ENCODE results near the gene ACOT7.
"Not testable (repeated sequence)": the region's sequence is repeated elsewhere in the genome, so short reads cannot be mapped to it uniquely, and the experiment has no call there.

DNA sequence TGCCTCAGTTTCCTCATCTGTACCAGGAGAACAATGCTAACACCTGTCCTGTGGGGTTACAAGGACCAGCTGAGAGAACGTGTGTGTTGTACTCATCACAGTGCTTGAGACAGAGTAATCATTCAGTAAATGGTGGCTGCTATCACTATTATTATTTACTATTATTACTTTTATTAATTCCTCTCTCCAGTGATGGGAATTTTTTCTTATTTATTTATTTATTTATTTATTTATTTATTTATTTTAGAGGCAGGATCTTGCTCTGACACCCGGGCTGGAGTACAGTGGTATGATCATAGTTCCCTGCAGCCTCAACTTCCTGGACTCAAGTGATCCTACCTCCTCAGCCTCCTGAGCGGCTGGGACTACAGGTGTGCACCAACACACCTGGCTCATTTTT lies 42.7 kb upstream of the ACOT7 start:
- TF ChIP-seq POLR2AphosphoS5 (IDR thresholded peaks at IDR 0.05; ENCODE audit: low read depth, low read length); REST (IDR thresholded peaks at IDR 0.05; ENCODE audit: insufficient read depth in 1 of 2, low read depth in 2 of 2, low read length in 1 of 2); TCF7L2 (IDR thresholded peaks at IDR 0.05; ENCODE audit: low read depth, low read length); SIN3A (IDR thresholded peaks at IDR 0.05; ENCODE audit: borderline replicate concordance, insufficient read depth, low read depth, low read length): not testable (repeated sequence)
- TF ChIP-seq, protein P1, sequence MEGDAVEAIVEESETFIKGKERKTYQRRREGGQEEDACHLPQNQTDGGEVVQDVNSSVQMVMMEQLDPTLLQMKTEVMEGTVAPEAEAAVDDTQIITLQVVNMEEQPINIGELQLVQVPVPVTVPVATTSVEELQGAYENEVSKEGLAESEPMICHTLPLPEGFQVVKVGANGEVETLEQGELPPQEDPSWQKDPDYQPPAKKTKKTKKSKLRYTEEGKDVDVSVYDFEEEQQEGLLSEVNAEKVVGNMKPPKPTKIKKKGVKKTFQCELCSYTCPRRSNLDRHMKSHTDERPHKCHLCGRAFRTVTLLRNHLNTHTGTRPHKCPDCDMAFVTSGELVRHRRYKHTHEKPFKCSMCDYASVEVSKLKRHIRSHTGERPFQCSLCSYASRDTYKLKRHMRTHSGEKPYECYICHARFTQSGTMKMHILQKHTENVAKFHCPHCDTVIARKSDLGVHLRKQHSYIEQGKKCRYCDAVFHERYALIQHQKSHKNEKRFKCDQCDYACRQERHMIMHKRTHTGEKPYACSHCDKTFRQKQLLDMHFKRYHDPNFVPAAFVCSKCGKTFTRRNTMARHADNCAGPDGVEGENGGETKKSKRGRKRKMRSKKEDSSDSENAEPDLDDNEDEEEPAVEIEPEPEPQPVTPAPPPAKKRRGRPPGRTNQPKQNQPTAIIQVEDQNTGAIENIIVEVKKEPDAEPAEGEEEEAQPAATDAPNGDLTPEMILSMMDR (IDR thresholded peaks at IDR 0.05) = not testable (repeated sequence)

All from Panc1 (cell line).